ENCODE measurements around the gene ITK.

DNA sequence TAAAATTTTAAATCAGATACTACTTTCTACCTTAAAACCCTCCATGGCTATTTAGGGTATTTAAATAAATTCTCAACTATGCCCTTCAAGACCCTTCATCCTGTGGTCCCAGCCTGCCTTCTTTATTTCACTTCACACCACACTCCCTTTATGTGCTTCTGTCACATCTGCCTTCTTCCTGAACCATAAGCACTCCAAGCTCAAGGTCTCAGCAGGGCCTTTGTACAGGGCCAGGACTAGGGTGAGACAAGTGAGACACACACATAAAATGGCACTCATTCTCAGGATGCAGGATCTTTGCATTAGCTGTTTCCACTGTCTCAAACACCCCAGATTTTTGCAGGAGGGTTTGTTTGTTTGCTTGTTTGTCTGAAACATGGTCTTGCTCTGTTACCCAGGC, 7.6 kb downstream of the ITK start:
- no peak for TF ChIP-seq CTCF (IDR thresholded peaks at IDR 0.05; ENCODE audit: borderline replicate concordance, extremely low read depth, low read length, poor library complexity, severe bottlenecking)
- TF ChIP-seq EZH2 (IDR thresholded peaks at IDR 0.05; ENCODE audit: borderline replicate concordance, low read depth, low read length, severe bottlenecking), result no peak

Measured in DND-41 (cell line).